Calu3 (cell line): ENCODE measurements around the gene MAN2A2. TPM values are rescaled to one million over a fixed set of nuclear protein-coding genes. Genes with fewer than 3 reads are reported as not detected.

Source experiments
- BruUV-seq: library from RNA; stranded (reverse); fragments of 400-500 nt; replicated peaks from 2 replicates; lab custom pipeline; 2021; lab: Mats Ljungman, UMichigan
- CTCF ChIA-PET: fragments of 300-600 bp; sonication (Branson Sonifier 250); formaldehyde crosslinking; loops from one replicate; lab custom pipeline; 2022; ENCODE audit warnings: antibody characterized with exemption; lab: Charles Lee
- DNase-seq: peaks from one replicate; pipeline ENCODE4 v3.0.0; 2022
- H3K27ac Mint-ChIP-seq: one replicate; pipeline ENCODE4 v1.8.0; 2022; ENCODE audit warnings: mixed read lengths; ENCODE audit not compliant: unreplicated experiment
- H3K27me3 Mint-ChIP-seq: one replicate; pipeline ENCODE4 v1.8.0; 2022; ENCODE audit warnings: mixed read lengths; ENCODE audit not compliant: unreplicated experiment
- H3K36me3 Mint-ChIP-seq: one replicate; pipeline ENCODE4 v1.8.0; 2022; ENCODE audit warnings: mild to moderate bottlenecking, moderate library complexity, mixed read lengths; ENCODE audit not compliant: insufficient read depth, unreplicated experiment
- H3K4me1 Mint-ChIP-seq: one replicate; pipeline ENCODE4 v1.8.0; 2022; ENCODE audit warnings: mild to moderate bottlenecking, low read depth, mixed read lengths; ENCODE audit not compliant: unreplicated experiment
- H3K4me3 Mint-ChIP-seq: one replicate; pipeline ENCODE4 v1.8.0; 2022; ENCODE audit warnings: mild to moderate bottlenecking, low read depth, moderate library complexity, mixed read lengths; ENCODE audit not compliant: unreplicated experiment
- H3K9me3 Mint-ChIP-seq: one replicate; pipeline ENCODE4 v1.8.0; 2022; ENCODE audit warnings: low read depth, mixed read lengths; ENCODE audit not compliant: unreplicated experiment
- intact Hi-C: fragments of 100-400 bp; cut with micrococcal nuclease; formaldehyde crosslinking; loops from one replicate; pipeline ENCODE4 v1.10.0; 2022; ENCODE audit not compliant: unreplicated experiment
- total RNA-seq: library from RNA; stranded (reverse); gene quantifications from 2 replicates; pipeline ENCODE4 v1.2.3, GENCODE V29; 2022
- TF ChIP-seq, protein P1 (sequence below): fragments of 200-600 bp; IDR thresholded peaks from one replicate; pipeline ENCODE4 v1.8.0; 2022; ENCODE audit warnings: antibody characterized with exemption; ENCODE audit not compliant: unreplicated experiment

Gene MAN2A2
- total RNA-seq, 1 experiment from 2014 or later = 58.5 TPM

DNA sequence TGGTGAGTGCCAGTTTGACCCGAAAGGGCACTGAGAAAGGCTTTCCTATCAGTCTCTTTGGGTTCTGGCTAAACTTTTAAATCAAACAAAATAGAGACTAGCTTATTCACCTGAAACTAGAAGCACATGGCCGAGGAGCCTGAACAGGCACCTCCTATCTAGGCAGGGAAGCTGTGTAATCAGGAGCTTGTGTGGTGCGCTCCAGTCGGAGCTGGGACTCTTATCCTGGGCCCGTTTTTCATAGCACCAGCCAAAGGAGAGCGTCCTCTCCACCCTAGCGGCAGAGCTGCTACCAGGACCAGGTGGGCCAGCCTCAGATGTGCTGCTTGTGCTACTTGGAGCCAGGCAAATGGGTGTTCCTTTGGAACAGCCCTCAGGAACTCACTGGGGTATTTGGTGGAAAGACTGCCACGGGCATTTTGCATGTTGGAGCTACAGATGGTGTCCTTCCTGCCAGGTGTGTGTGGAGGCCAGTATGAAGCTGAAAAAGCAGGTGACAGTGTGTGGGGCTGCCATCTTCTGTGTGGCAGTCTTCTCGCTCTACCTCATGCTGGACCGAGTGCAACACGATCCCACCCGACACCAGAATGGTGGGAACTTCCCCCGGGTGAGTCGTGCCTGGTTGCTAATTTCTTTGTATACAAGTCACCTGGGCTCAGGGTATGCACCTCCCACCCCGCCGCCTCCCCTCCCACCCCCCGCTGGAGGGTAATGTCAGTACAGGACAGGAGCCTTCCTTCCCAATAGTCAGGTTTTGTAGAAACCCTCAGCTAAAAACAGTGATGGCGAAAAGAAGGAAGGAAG, 833 bp downstream of the MAN2A2 start:
- CTCF ChIA-PET = interaction anchor here (2.4 kb wide), 1 partner anchor 27 kb away, joined by 17 read pairs; the partner anchor contains the start of gene HDDC3
- Mint-ChIP-seq H3K27me3 (no peaks in the 10 kb centered on the region), H3K27ac (peak overlapping the region; percentile 71), H3K36me3 (peaks cover 13% of the 10 kb centered on the region), H3K9me3 (no peaks in the 10 kb centered on the region), H3K4me3 (peak overlapping the region; percentile 91), H3K4me1 (peaks cover 10% of the 10 kb centered on the region)
- intact Hi-C loops = no loop called here
- DNase-seq = peak; percentile 44
- TSS peak; percentile 30 for BruUV-seq
- TF ChIP-seq, protein P1, sequence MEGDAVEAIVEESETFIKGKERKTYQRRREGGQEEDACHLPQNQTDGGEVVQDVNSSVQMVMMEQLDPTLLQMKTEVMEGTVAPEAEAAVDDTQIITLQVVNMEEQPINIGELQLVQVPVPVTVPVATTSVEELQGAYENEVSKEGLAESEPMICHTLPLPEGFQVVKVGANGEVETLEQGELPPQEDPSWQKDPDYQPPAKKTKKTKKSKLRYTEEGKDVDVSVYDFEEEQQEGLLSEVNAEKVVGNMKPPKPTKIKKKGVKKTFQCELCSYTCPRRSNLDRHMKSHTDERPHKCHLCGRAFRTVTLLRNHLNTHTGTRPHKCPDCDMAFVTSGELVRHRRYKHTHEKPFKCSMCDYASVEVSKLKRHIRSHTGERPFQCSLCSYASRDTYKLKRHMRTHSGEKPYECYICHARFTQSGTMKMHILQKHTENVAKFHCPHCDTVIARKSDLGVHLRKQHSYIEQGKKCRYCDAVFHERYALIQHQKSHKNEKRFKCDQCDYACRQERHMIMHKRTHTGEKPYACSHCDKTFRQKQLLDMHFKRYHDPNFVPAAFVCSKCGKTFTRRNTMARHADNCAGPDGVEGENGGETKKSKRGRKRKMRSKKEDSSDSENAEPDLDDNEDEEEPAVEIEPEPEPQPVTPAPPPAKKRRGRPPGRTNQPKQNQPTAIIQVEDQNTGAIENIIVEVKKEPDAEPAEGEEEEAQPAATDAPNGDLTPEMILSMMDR = no peak

DNA sequence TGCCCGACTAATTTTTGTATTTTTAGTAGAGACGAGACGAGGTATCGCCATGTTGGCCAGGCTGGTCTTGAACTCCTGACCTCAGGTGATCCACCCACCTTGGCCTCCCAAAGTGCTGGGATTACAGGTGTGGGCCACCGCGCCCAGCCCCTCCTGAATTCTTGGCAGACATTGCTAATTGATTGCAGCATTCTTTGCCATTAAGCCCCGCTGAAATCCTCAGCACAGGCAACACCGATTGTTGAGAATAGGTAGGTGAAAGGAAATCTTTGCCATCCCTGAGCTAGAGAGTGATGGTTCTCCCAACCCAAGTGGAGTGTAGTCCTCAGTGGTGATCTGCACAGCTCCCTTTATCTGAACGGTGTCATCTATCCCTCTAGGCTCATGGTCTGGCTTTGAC, 1.6 kb downstream of the MAN2A2 start:
- Mint-ChIP-seq H3K4me3 (no peak overlapping the region), H3K27ac (no peak overlapping the region), H3K4me1 (peaks cover 10% of the 10 kb centered on the region), H3K36me3 (peaks cover 19% of the 10 kb centered on the region), H3K9me3 (no peaks in the 10 kb centered on the region), H3K27me3 (no peaks in the 10 kb centered on the region)
- CTCF ChIA-PET = no interaction called here
- TF ChIP-seq, protein P1 = no peak
- no peak for DNase-seq
- BruUV-seq = no TSS peak
- intact Hi-C loops = no loop called here

DNA sequence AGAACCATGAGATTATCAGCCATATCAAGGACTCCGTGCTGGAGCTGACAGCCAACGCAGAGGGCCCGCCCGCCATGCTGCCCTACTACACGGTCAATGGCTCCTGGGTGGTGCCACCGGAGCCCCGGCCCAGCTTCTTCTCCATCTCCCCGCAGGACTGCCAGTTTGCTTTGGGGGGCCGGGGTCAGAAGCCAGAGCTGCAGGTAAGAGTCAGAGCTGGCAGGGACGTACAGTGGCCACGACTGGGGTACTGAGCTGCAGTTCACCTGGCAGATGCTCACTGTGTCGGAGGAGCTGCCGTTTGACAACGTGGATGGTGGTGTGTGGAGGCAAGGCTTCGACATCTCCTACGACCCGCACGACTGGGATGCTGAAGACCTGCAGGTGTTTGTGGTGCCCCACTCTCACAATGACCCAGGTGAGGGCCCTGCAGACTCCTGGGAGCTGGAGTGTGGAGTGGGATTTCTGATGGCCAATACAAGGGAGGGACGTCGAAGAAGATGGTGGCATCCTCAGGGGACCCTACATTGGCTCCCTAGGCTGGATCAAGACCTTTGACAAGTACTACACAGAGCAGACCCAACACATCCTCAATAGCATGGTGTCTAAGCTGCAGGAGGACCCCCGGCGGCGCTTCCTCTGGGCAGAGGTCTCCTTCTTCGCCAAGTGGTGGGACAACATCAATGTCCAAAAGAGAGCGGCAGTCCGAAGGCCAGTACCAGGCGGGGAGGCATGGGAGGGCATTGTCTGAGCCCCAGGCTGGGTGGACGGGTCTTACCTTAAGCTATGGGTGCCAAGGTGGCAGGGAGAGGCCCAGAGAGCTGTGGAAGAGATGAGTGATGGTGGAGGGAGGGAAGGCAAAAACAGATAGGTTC, 2.4 kb downstream of the MAN2A2 start:
- BruUV-seq = no TSS peak
- Mint-ChIP-seq H3K4me3 (no peak overlapping the region), H3K36me3 (peaks cover 23% of the 10 kb centered on the region), H3K27me3 (no peaks in the 10 kb centered on the region), H3K4me1 (peaks cover 10% of the 10 kb centered on the region), H3K9me3 (no peaks in the 10 kb centered on the region), H3K27ac (no peak overlapping the region)
- intact Hi-C loops = no loop called here
- no peak for DNase-seq
- CTCF ChIA-PET = no interaction called here
- TF ChIP-seq, protein P1 = no peak

DNA sequence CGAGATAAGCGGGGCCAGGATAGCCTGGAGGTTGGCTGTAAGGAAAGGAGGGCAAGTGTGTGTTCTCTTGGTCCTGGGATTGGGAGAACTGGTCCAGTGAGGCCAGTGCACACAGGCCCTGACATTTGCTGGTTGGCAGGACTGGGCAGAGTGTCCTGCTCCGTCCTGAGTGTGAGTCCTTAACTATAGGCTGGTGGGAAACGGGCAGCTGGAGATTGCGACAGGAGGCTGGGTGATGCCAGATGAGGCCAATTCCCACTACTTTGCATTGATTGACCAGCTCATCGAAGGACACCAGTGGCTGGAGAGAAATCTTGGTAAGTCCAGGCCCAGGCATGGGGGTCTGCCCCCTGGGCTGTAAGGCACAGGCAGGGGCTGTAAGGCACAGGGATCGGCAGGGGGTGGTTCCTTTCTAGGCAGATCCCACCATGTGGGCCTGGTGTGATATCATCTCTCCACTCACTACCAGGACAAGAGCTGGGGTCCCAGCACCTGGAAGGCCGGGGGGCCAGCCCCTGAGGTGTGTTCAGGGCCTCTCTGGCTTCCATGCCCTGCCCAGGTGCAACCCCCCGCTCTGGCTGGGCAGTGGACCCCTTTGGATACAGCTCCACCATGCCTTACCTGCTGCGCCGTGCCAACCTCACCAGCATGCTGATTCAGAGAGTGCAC, 3.2 kb downstream of the MAN2A2 start:
- Mint-ChIP-seq H3K9me3 (no peaks in the 10 kb centered on the region), H3K4me1 (peaks cover 5% of the 10 kb centered on the region), H3K27ac (no peak overlapping the region), H3K4me3 (no peak overlapping the region), H3K36me3 (peaks cover 29% of the 10 kb centered on the region), H3K27me3 (no peaks in the 10 kb centered on the region)
- TF ChIP-seq, protein P1 = no peak
- no peak for DNase-seq
- CTCF ChIA-PET = no interaction called here
- BruUV-seq = no TSS peak
- intact Hi-C loops = no loop called here
